Measurements from ENCODE around the gene CLEC16A. TPM values are rescaled to one million over a fixed set of nuclear protein-coding genes. Genes with fewer than 3 reads are reported as not detected.

CLEC16A gene
- total RNA-seq, 4 donors from 2014 or later = 20.3 to 25.7 (median 25.1) TPM

GRCh38 chr16:11133344-11133943 lies 189.1 kb downstream of the CLEC16A start:
- Histone ChIP-seq H3K36me3 (peaks cover 0 to 24% (median 0%) of the 10 kb centered on the region in 3 donors), H3K4me3 (no peak overlapping the region), H3K27ac (peak overlapping the region in 3 of 4 donors; percentile 53 to 65 (median 58)), H3K9me3 (no peaks in the 10 kb centered on the region), H3K27me3 (no peaks in the 10 kb centered on the region), H3K4me1 (peaks cover 7 to 79% (median 33%) of the 10 kb centered on the region in 3 donors)
- intact Hi-C loops (cut with DNase I) = no loop called here
- no peak for TF ChIP-seq CTCF (IDR thresholded peaks at IDR 0.05)
- TF ChIP-seq POLR2A (IDR thresholded peaks at IDR 0.05) = no peak
- 15 to 27% methylated on average over 11 to 12 of the region's 12 CpGs for WGBS, 2 donors
- no peak for DNase-seq

GRCh38 chr16:11134722-11135463 lies 190.5 kb downstream of the CLEC16A start:
- DNase-seq = no peak
- peaks cover 7 to 76% (median 34%) of the 10 kb centered on the region in 3 donors for H3K4me1 ChIP-seq

GRCh38 chr16:11135464-11135973 lies 191.2 kb downstream of the CLEC16A start:
- H3K4me1 ChIP-seq = peaks cover 7 to 69% (median 37%) of the 10 kb centered on the region in 3 donors
- H3K4me3 ChIP-seq = no peak overlapping the region

More at GRCh38 chr16:11134722-11135463, 190.5 kb downstream of the CLEC16A start:
- 77 to 80% methylated on average over 5 to 9 of the region's 11 CpGs for WGBS, 2 donors
- peak overlapping the region in 2 of 4 donors; percentile 19 to 44 for H3K27ac ChIP-seq
- H3K4me3 ChIP-seq = no peak overlapping the region
- H3K27me3 ChIP-seq = no peaks in the 10 kb centered on the region
- H3K9me3 ChIP-seq = no peaks in the 10 kb centered on the region
- TF ChIP-seq POLR2A (IDR thresholded peaks at IDR 0.05) (no peak), CTCF (IDR thresholded peaks at IDR 0.05) (no peak)
- peaks cover 0 to 22% (median 0%) of the 10 kb centered on the region in 3 donors for H3K36me3 ChIP-seq
- intact Hi-C loops (cut with DNase I) = no loop called here

GRCh38 chr16:11136600-11136999 lies 192.2 kb downstream of the CLEC16A start:
- no peaks in the 10 kb centered on the region for H3K27me3 ChIP-seq
- peaks cover 7 to 60% (median 34%) of the 10 kb centered on the region in 3 donors for H3K4me1 ChIP-seq
- H3K36me3 ChIP-seq = peaks cover 0 to 12% (median 0%) of the 10 kb centered on the region in 3 donors
- no peak for DNase-seq
- H3K4me3 ChIP-seq = no peak overlapping the region
- H3K27ac ChIP-seq = no peak overlapping the region
- TF ChIP-seq CTCF (IDR thresholded peaks at IDR 0.05) (no peak), POLR2A (IDR thresholded peaks at IDR 0.05) (no peak)
- 44 to 62% methylated on average over 2 to 3 of the region's 7 CpGs for WGBS, 2 donors
- H3K9me3 ChIP-seq = no peaks in the 10 kb centered on the region
- intact Hi-C loops (cut with DNase I) = no loop called here

More at GRCh38 chr16:11135464-11135973, 191.2 kb downstream of the CLEC16A start:
- TF ChIP-seq CTCF (IDR thresholded peaks at IDR 0.05) (no peak), POLR2A (IDR thresholded peaks at IDR 0.05) (no peak)
- WGBS, 2 donors = 82 to 93% methylated on average over 5 to 10 of the region's 11 CpGs
- Histone ChIP-seq H3K9me3 (no peaks in the 10 kb centered on the region), H3K27ac (peak overlapping the region in 2 of 4 donors; percentile 19 to 44), H3K27me3 (no peaks in the 10 kb centered on the region), H3K36me3 (peaks cover 0 to 20% (median 0%) of the 10 kb centered on the region in 3 donors)
- no peak for DNase-seq
- intact Hi-C loops (cut with DNase I) = no loop called here
